Neuronal stem cell (in vitro differentiated cells): ENCODE results near the gene SPPL2B.

Experiments
- DNase-seq: peaks from one replicate; pipeline ENCODE4 v3.0.0-alpha.2; 2013; ENCODE audit warnings: low spot score
- H2AFZ ChIP-seq: one replicate; pipeline ENCODE4 v1.6.1; 2013; ENCODE audit warnings: mild to moderate bottlenecking, low read length, inconsistent platforms
- H2AK5ac ChIP-seq: 2 replicates; pipeline ENCODE4 v1.6.1; 2013; ENCODE audit warnings: low read depth, mild to moderate bottlenecking, inconsistent platforms, low read length, moderate library complexity, mixed read lengths
- H2BK120ac ChIP-seq: 2 replicates; pipeline ENCODE4 v1.6.1; 2013; ENCODE audit warnings: low read depth, mild to moderate bottlenecking, inconsistent platforms, low read length, moderate library complexity, mixed read lengths
- H2BK12ac ChIP-seq: one replicate; pipeline ENCODE4 v1.6.1; 2013; ENCODE audit warnings: low read length, inconsistent platforms
- H2BK15ac ChIP-seq: 2 replicates; pipeline ENCODE4 v1.6.1; 2013; ENCODE audit warnings: mild to moderate bottlenecking, low read length, inconsistent platforms, mixed read lengths
- H2BK5ac ChIP-seq: one replicate; pipeline ENCODE4 v1.6.1; 2013; ENCODE audit warnings: inconsistent platforms, mild to moderate bottlenecking, low read length, moderate library complexity
- H3K14ac ChIP-seq: one replicate; pipeline ENCODE4 v1.6.1; 2013; ENCODE audit warnings: low read length, inconsistent platforms
- H3K18ac ChIP-seq: 2 replicates; pipeline ENCODE4 v1.6.1; 2013; ENCODE audit warnings: low read length, inconsistent platforms
- H3K23ac ChIP-seq: 2 replicates; pipeline ENCODE4 v1.6.1; 2013; ENCODE audit warnings: low read depth, mild to moderate bottlenecking, mixed read lengths, low read length, inconsistent platforms; ENCODE audit not compliant: poor library complexity
- H3K27ac ChIP-seq: replicated peaks from 3 replicates; pipeline ENCODE4 v1.5.1; 2013; ENCODE audit warnings: low read length, inconsistent platforms
- H3K27me3 ChIP-seq, 3 experiments: 2 replicates each; pipeline ENCODE4 v1.6.1; 2013; ENCODE audit warnings: low read length in 3 of 3, mild to moderate bottlenecking in 2 of 3, inconsistent platforms in 1 of 3, low read depth in 1 of 3, mixed read lengths in 1 of 3, moderate library complexity in 1 of 3; ENCODE audit not compliant: control insufficient read depth in 3 of 3, insufficient read depth in 3 of 3
- H3K36me3 ChIP-seq, 2 donors: replicated peaks in 1 of 2; 2 replicates each; pipeline ENCODE4 v1.6.1; 2013; ENCODE audit warnings: low read length in 2 of 2; ENCODE audit not compliant: control insufficient read depth in 2 of 2, insufficient read depth in 2 of 2
- H3K4ac ChIP-seq: 2 replicates; pipeline ENCODE4 v1.6.1; 2013; ENCODE audit warnings: inconsistent platforms, mild to moderate bottlenecking, low read length, moderate library complexity
- H3K4me1 ChIP-seq, 2 donors: 1 replicate in 1 of 2; 2 replicates in 1 of 2; pipeline ENCODE4 v1.6.1; 2013; ENCODE audit warnings: low read length in 2 of 2, low read depth in 1 of 2; ENCODE audit not compliant: control insufficient read depth in 2 of 2, insufficient read depth in 1 of 2
- H3K4me2 ChIP-seq: one replicate; pipeline ENCODE4 v1.6.1; 2013; ENCODE audit warnings: mild to moderate bottlenecking, low read length, inconsistent platforms; ENCODE audit not compliant: insufficient read depth, poor library complexity, severe bottlenecking
- H3K4me3 ChIP-seq, 2 donors: 2 replicates each; pipeline ENCODE4 v1.5.1; 2013; ENCODE audit warnings: low read length in 2 of 2, mild to moderate bottlenecking in 2 of 2, inconsistent platforms in 1 of 2, moderate library complexity in 1 of 2
- H3K79me1 ChIP-seq: one replicate; pipeline ENCODE4 v1.6.1; 2013; ENCODE audit warnings: low read depth, mild to moderate bottlenecking, inconsistent platforms, low read length, moderate library complexity
- H3K9ac ChIP-seq: one replicate; pipeline ENCODE4 v1.6.1; 2013; ENCODE audit warnings: mild to moderate bottlenecking, low read depth, low read length, inconsistent platforms; ENCODE audit not compliant: poor library complexity
- H3K9me3 ChIP-seq, 2 donors: replicated peaks in 1 of 2; 2 replicates each; pipeline versions ENCODE3 to v1.6.1; 2013; ENCODE audit warnings: low read length in 2 of 2, mild to moderate bottlenecking in 2 of 2, inconsistent platforms in 1 of 2, low read depth in 1 of 2, mixed read lengths in 1 of 2, moderate library complexity in 1 of 2; ENCODE audit not compliant: control insufficient read depth in 2 of 2, insufficient read depth in 1 of 2
- H4K8ac ChIP-seq: one replicate; pipeline ENCODE4 v1.6.1; 2013; ENCODE audit warnings: low read depth, mild to moderate bottlenecking, inconsistent platforms, low read length, moderate library complexity
- H4K91ac ChIP-seq: one replicate; pipeline ENCODE4 v1.6.1; 2013; ENCODE audit warnings: low read length, low read depth, mild to moderate bottlenecking, inconsistent platforms; ENCODE audit not compliant: poor library complexity
- WGBS, 2 donors: extraction: QIAGEN DNeasy Blood & Tissue Kit; methylation state at CpG; one replicate each; pipeline ENCODE4 v1.1.7; 2013; ENCODE audit warnings: missing lambda C conversion rate in 2 of 2, mixed read lengths in 1 of 2; ENCODE audit not compliant: insufficient read length in 2 of 2, insufficient replicate concordance in 1 of 2; ENCODE audit errors: extremely low coverage in 2 of 2; 5-methylcytosine and 5-hydroxymethylcytosine counted together

The SPPL2B gene

GRCh38 chr19:2341244-2341751 lies 12.8 kb downstream of the SPPL2B start:
- H2BK12ac ChIP-seq: no peak overlapping the region
- DNase-seq: no peak
- H2AK5ac ChIP-seq: no peak overlapping the region
- peak overlapping the region; percentile 56 for H3K14ac ChIP-seq
- H2AFZ ChIP-seq: no peak overlapping the region
- no peak overlapping the region for H3K4ac ChIP-seq
- peaks cover 12 to 14% of the 10 kb centered on the region in 2 donors for H3K4me1 ChIP-seq
- H3K4me3 ChIP-seq: no peak overlapping the region
- no peak overlapping the region for H2BK120ac ChIP-seq
- H3K27ac ChIP-seq: no peak overlapping the region
- H3K79me1 ChIP-seq: peaks cover 30% of the 10 kb centered on the region
- no peak overlapping the region for H3K4me2 ChIP-seq
- H2BK5ac ChIP-seq: no peak overlapping the region
- peak overlapping the region; percentile 55 for H3K23ac ChIP-seq
- H2BK15ac ChIP-seq: no peak overlapping the region
- no peak overlapping the region for H3K9ac ChIP-seq
- no peak overlapping the region for H4K91ac ChIP-seq
- no CpG with 5 or more reads among the region's 24 CpGs for WGBS, 2 donors
- no peak overlapping the region for H3K18ac ChIP-seq
- H3K9me3 ChIP-seq: peaks cover 0 to 6% of the 10 kb centered on the region in 2 donors
- H4K8ac ChIP-seq: no peak overlapping the region
- peaks cover 20 to 60% of the 10 kb centered on the region in 2 donors for H3K36me3 ChIP-seq
- no peaks in the 10 kb centered on the region for H3K27me3 ChIP-seq

- H3K18ac ChIP-seq: no peak overlapping the region
- H3K27ac ChIP-seq: no peak overlapping the region
- peaks cover 6 to 8% of the 10 kb centered on the region in 2 donors for H3K4me1 ChIP-seq
- H2BK120ac ChIP-seq: no peak overlapping the region
- H3K4me2 ChIP-seq: no peak overlapping the region
- no peak overlapping the region for H4K91ac ChIP-seq
- WGBS, 2 donors: no CpG with 5 or more reads among the region's 15 CpGs
- H3K9ac ChIP-seq: no peak overlapping the region
- no peak overlapping the region for H2AK5ac ChIP-seq
- H2BK15ac ChIP-seq: no peak overlapping the region
- no peak overlapping the region for H2AFZ ChIP-seq
- H3K9me3 ChIP-seq: no peaks in the 10 kb centered on the region
- H3K4ac ChIP-seq: no peak overlapping the region
- no peak overlapping the region for H3K23ac ChIP-seq
- no peak overlapping the region for H4K8ac ChIP-seq
- H3K14ac ChIP-seq: no peak overlapping the region
- DNase-seq: no peak
- no peaks in the 10 kb centered on the region for H3K27me3 ChIP-seq
- peaks cover 14 to 66% of the 10 kb centered on the region in 2 donors for H3K36me3 ChIP-seq
- H3K79me1 ChIP-seq: peaks cover 23% of the 10 kb centered on the region
- H2BK5ac ChIP-seq: no peak overlapping the region
- H3K4me3 ChIP-seq: no peak overlapping the region
- H2BK12ac ChIP-seq: no peak overlapping the region
Measured at GRCh38 chr19:2341982-2342381, 13.5 kb downstream of the SPPL2B start.

- no peak overlapping the region for H3K27ac ChIP-seq
- no peaks in the 10 kb centered on the region for H3K27me3 ChIP-seq
- H2BK120ac ChIP-seq: no peak overlapping the region
- peaks cover 14 to 63% of the 10 kb centered on the region in 2 donors for H3K36me3 ChIP-seq
- H3K4me3 ChIP-seq: no peak overlapping the region
- H3K14ac ChIP-seq: peak overlapping the region; percentile 56
- WGBS, 2 donors: no CpG with 5 or more reads among the region's 29 CpGs
- H3K4ac ChIP-seq: no peak overlapping the region
- no peak overlapping the region for H2BK15ac ChIP-seq
- peak overlapping the region; percentile 10 for H3K23ac ChIP-seq
- peak overlapping the region; percentile 50 for H3K9ac ChIP-seq
- no peak overlapping the region for H4K8ac ChIP-seq
- no peak overlapping the region for H2BK12ac ChIP-seq
- no peak overlapping the region for H4K91ac ChIP-seq
- no peaks in the 10 kb centered on the region for H3K9me3 ChIP-seq
- H3K4me1 ChIP-seq: peaks cover 0 to under 1% of the 10 kb centered on the region in 2 donors
- peak overlapping the region; percentile 61 for H2AK5ac ChIP-seq
- peaks cover 21% of the 10 kb centered on the region for H3K79me1 ChIP-seq
- peak overlapping the region; percentile 66 for H2BK5ac ChIP-seq
- peak overlapping the region; percentile 4 for H3K18ac ChIP-seq
- H2AFZ ChIP-seq: no peak overlapping the region
- no peak overlapping the region for H3K4me2 ChIP-seq
- no peak for DNase-seq
Measured at GRCh38 chr19:2342656-2343288, 14.3 kb downstream of the SPPL2B start.

- Histone ChIP-seq H3K4me3 (no peak overlapping the region), H3K79me1 (peaks cover 19% of the 10 kb centered on the region), H4K8ac (peak overlapping the region; percentile 43), H2BK5ac (peak overlapping the region; percentile 66), H3K36me3 (peaks cover 14 to 58% of the 10 kb centered on the region in 2 donors), H3K14ac (peak overlapping the region; percentile 56), H3K4ac (no peak overlapping the region), H2AFZ (no peak overlapping the region), H3K9me3 (no peaks in the 10 kb centered on the region), H2BK120ac (no peak overlapping the region), H4K91ac (no peak overlapping the region), H3K27me3 (no peaks in the 10 kb centered on the region), H2BK12ac (no peak overlapping the region), H3K23ac (peak overlapping the region; percentile 10), H3K18ac (peak overlapping the region; percentile 4), H2BK15ac (no peak overlapping the region), H3K9ac (peak overlapping the region; percentile 50), H3K4me1 (no peaks in the 10 kb centered on the region), H2AK5ac (peak overlapping the region; percentile 61), H3K27ac (no peak overlapping the region), H3K4me2 (no peak overlapping the region)
- DNase-seq: no peak
- WGBS, 2 donors: no CpG with 5 or more reads among the region's 31 CpGs
Measured at GRCh38 chr19:2343289-2343982, 15.0 kb downstream of the SPPL2B start.
